Muscle of leg (tissue), 11 donors: ENCODE data around the gene MLPH. TPM values are rescaled to one million over a fixed set of nuclear protein-coding genes. Genes with fewer than 3 reads are reported as not detected.

Experiments
- DNase-seq: peaks from one replicate; pipeline ENCODE4 v3.0.0; 2013
- H3K27ac ChIP-seq: one replicate; pipeline ENCODE4 v1.5.1; 2013; ENCODE audit warnings: mild to moderate bottlenecking, low read length, control low read depth
- H3K27me3 ChIP-seq: one replicate; pipeline ENCODE4 v1.6.1; 2013; ENCODE audit warnings: low read length; ENCODE audit not compliant: control insufficient read depth, insufficient read depth
- H3K36me3 ChIP-seq: one replicate; pipeline ENCODE4 v1.6.1; 2013; ENCODE audit warnings: low read length; ENCODE audit not compliant: control insufficient read depth, insufficient read depth
- H3K4me1 ChIP-seq: one replicate; pipeline ENCODE4 v1.6.1; 2013; ENCODE audit warnings: low read length; ENCODE audit not compliant: control insufficient read depth, insufficient read depth
- H3K4me3 ChIP-seq: one replicate; pipeline ENCODE4 v1.5.1; 2013; ENCODE audit warnings: low read length, control low read depth
- H3K9me3 ChIP-seq: replicated peaks from 2 replicates; pipeline ENCODE4 v1.6.1; 2013; ENCODE audit warnings: low read depth, low read length; ENCODE audit not compliant: control insufficient read depth
- WGBS: methylation state at CpG from one replicate; pipeline ENCODE4 v1.1.5; 2013; ENCODE audit warnings: missing lambda C conversion rate; ENCODE audit not compliant: insufficient coverage; 5-methylcytosine and 5-hydroxymethylcytosine counted together
- polyA plus RNA-seq, 8 donors: library from polyadenylated mRNA; unstranded; fragments of 120-200 nt; gene quantifications; one replicate each; pipeline versions ENCODE4 v1.2.1 to v1.2.3, GENCODE V29; 2013; ENCODE audit warnings: inconsistent platforms in 1 of 8, low replicate concordance in 1 of 8; ENCODE audit not compliant: insufficient read length in 8 of 8, insufficient read depth in 1 of 8
- total RNA-seq: library from RNA; stranded (reverse); fragments of 120-200 nt; gene quantifications from one replicate; pipeline ENCODE4 v1.2.4, GENCODE V29; 2013

MLPH gene
- total and polyA plus RNA-seq, 9 donors: 0.22 to 4.5 (median 0.96) TPM

- H3K4me1 ChIP-seq: peaks cover 30% of the 10 kb centered on the region
- no peaks in the 10 kb centered on the region for H3K27me3 ChIP-seq
- WGBS: 100% methylated on average over 1 of the region's 2 CpGs
- no peak overlapping the region for H3K27ac ChIP-seq
- no peak for DNase-seq
- H3K9me3 ChIP-seq: no peaks in the 10 kb centered on the region
- no peaks in the 10 kb centered on the region for H3K36me3 ChIP-seq
- no peak overlapping the region for H3K4me3 ChIP-seq
Observed at GRCh38 chr2:237509151-237509550, 22.1 kb downstream of the MLPH start.

- Histone ChIP-seq H3K27me3 (no peaks in the 10 kb centered on the region), H3K9me3 (no peaks in the 10 kb centered on the region), H3K4me3 (no peak overlapping the region), H3K4me1 (peaks cover 36% of the 10 kb centered on the region), H3K27ac (no peak overlapping the region), H3K36me3 (no peaks in the 10 kb centered on the region)
- no peak for DNase-seq
- WGBS: 85% methylated on average over 6 of the region's 7 CpGs
Observed at GRCh38 chr2:237509905-237510304, 22.9 kb downstream of the MLPH start.

GRCh38 chr2:237510502-237511217, 23.6 kb downstream of the MLPH start:
- H3K27me3 ChIP-seq: no peaks in the 10 kb centered on the region
- no peak for DNase-seq
- no peak overlapping the region for H3K4me3 ChIP-seq
- no peaks in the 10 kb centered on the region for H3K36me3 ChIP-seq
- no peak overlapping the region for H3K27ac ChIP-seq
- peaks cover 40% of the 10 kb centered on the region for H3K4me1 ChIP-seq
- WGBS: 78% methylated on average over 17 of the region's 21 CpGs
- H3K9me3 ChIP-seq: no peaks in the 10 kb centered on the region

GRCh38 chr2:237511433-237511832, 24.4 kb downstream of the MLPH start:
- Histone ChIP-seq H3K4me1 (peaks cover 40% of the 10 kb centered on the region), H3K9me3 (no peaks in the 10 kb centered on the region), H3K27ac (peak overlapping the region; percentile 51), H3K36me3 (no peaks in the 10 kb centered on the region), H3K27me3 (no peaks in the 10 kb centered on the region), H3K4me3 (no peak overlapping the region)
- peak; percentile 86 for DNase-seq
- 67% methylated on average over 1 of the region's 1 CpG for WGBS

GRCh38 chr2:237511885-237512405, 24.9 kb downstream of the MLPH start:
- no peak for DNase-seq
- no peaks in the 10 kb centered on the region for H3K36me3 ChIP-seq
- H3K27me3 ChIP-seq: no peaks in the 10 kb centered on the region
- H3K4me1 ChIP-seq: peaks cover 40% of the 10 kb centered on the region
- H3K27ac ChIP-seq: peak overlapping the region; percentile 51
- WGBS: 75% methylated on average over 16 of the region's 17 CpGs
- H3K4me3 ChIP-seq: no peak overlapping the region
- no peaks in the 10 kb centered on the region for H3K9me3 ChIP-seq

- Histone ChIP-seq H3K36me3 (no peaks in the 10 kb centered on the region), H3K27me3 (no peaks in the 10 kb centered on the region), H3K27ac (no peak overlapping the region), H3K9me3 (no peaks in the 10 kb centered on the region), H3K4me1 (peaks cover 40% of the 10 kb centered on the region), H3K4me3 (no peak overlapping the region)
- WGBS: 18% methylated on average over 7 of the region's 14 CpGs
- peak; percentile 93 for DNase-seq
Observed at GRCh38 chr2:237512774-237513466, 25.9 kb downstream of the MLPH start.

GRCh38 chr2:237513693-237514092, 26.6 kb downstream of the MLPH start:
- Histone ChIP-seq H3K9me3 (no peaks in the 10 kb centered on the region), H3K4me3 (no peak overlapping the region), H3K4me1 (peaks cover 40% of the 10 kb centered on the region), H3K27me3 (no peaks in the 10 kb centered on the region), H3K36me3 (no peaks in the 10 kb centered on the region), H3K27ac (no peak overlapping the region)
- 72% methylated on average over 9 of the region's 9 CpGs for WGBS
- no peak for DNase-seq

GRCh38 chr2:237514474-237515130, 27.6 kb downstream of the MLPH start:
- H3K27ac ChIP-seq: no peak overlapping the region
- no peak overlapping the region for H3K4me3 ChIP-seq
- DNase-seq: no peak
- WGBS: 69% methylated on average over 3 of the region's 6 CpGs
- no peaks in the 10 kb centered on the region for H3K9me3 ChIP-seq
- H3K4me1 ChIP-seq: peaks cover 40% of the 10 kb centered on the region
- H3K36me3 ChIP-seq: no peaks in the 10 kb centered on the region
- H3K27me3 ChIP-seq: no peaks in the 10 kb centered on the region

- Histone ChIP-seq H3K27ac (no peak overlapping the region), H3K36me3 (no peaks in the 10 kb centered on the region), H3K27me3 (no peaks in the 10 kb centered on the region), H3K4me3 (no peak overlapping the region), H3K9me3 (no peaks in the 10 kb centered on the region), H3K4me1 (peaks cover 40% of the 10 kb centered on the region)
- DNase-seq: no peak
- 89% methylated on average over 11 of the region's 16 CpGs for WGBS
Observed at GRCh38 chr2:237515166-237515565, 28.1 kb downstream of the MLPH start.

- Histone ChIP-seq H3K27me3 (no peaks in the 10 kb centered on the region), H3K4me1 (peaks cover 40% of the 10 kb centered on the region), H3K4me3 (no peak overlapping the region), H3K27ac (no peak overlapping the region), H3K36me3 (no peaks in the 10 kb centered on the region), H3K9me3 (no peaks in the 10 kb centered on the region)
- 88% methylated on average over 2 of the region's 6 CpGs for WGBS
- no peak for DNase-seq
Observed at GRCh38 chr2:237515621-237516275, 28.7 kb downstream of the MLPH start.
